Calu3 (cell line): ENCODE data around the gene ACP7. TPM values are rescaled to one million over a fixed set of nuclear protein-coding genes. Genes with fewer than 3 reads are reported as not detected.

Source experiments
- BruUV-seq: library from RNA; stranded (reverse); fragments of 400-500 nt; replicated peaks from 2 replicates; lab custom pipeline; 2021; lab: Mats Ljungman, UMichigan
- CTCF ChIA-PET: fragments of 300-600 bp; sonication (Branson Sonifier 250); formaldehyde crosslinking; loops from one replicate; lab custom pipeline; 2022; ENCODE audit warnings: antibody characterized with exemption; lab: Charles Lee
- DNase-seq: peaks from one replicate; pipeline ENCODE4 v3.0.0; 2022
- H3K27ac Mint-ChIP-seq: one replicate; pipeline ENCODE4 v1.8.0; 2022; ENCODE audit warnings: mixed read lengths; ENCODE audit not compliant: unreplicated experiment
- H3K27me3 Mint-ChIP-seq: one replicate; pipeline ENCODE4 v1.8.0; 2022; ENCODE audit warnings: mixed read lengths; ENCODE audit not compliant: unreplicated experiment
- H3K36me3 Mint-ChIP-seq: one replicate; pipeline ENCODE4 v1.8.0; 2022; ENCODE audit warnings: mild to moderate bottlenecking, moderate library complexity, mixed read lengths; ENCODE audit not compliant: insufficient read depth, unreplicated experiment
- H3K4me1 Mint-ChIP-seq: one replicate; pipeline ENCODE4 v1.8.0; 2022; ENCODE audit warnings: mild to moderate bottlenecking, low read depth, mixed read lengths; ENCODE audit not compliant: unreplicated experiment
- H3K4me3 Mint-ChIP-seq: one replicate; pipeline ENCODE4 v1.8.0; 2022; ENCODE audit warnings: mild to moderate bottlenecking, low read depth, moderate library complexity, mixed read lengths; ENCODE audit not compliant: unreplicated experiment
- H3K9me3 Mint-ChIP-seq: one replicate; pipeline ENCODE4 v1.8.0; 2022; ENCODE audit warnings: low read depth, mixed read lengths; ENCODE audit not compliant: unreplicated experiment
- CTCF ChIP-seq: fragments of 200-600 bp; IDR thresholded peaks from one replicate; pipeline ENCODE4 v1.8.0; 2022; ENCODE audit warnings: antibody characterized with exemption; ENCODE audit not compliant: unreplicated experiment
- intact Hi-C: fragments of 100-400 bp; cut with micrococcal nuclease; formaldehyde crosslinking; loops from one replicate; pipeline ENCODE4 v1.10.0; 2022; ENCODE audit not compliant: unreplicated experiment
- total RNA-seq: library from RNA; stranded (reverse); gene quantifications from 2 replicates; pipeline ENCODE4 v1.2.3, GENCODE V29; 2022

Gene ACP7
- total RNA-seq, 1 experiment from 2014 or later, result 9.5 TPM

GRCh38 chr19:39130337-39131254 is 46.4 kb downstream of the ACP7 start:
- intact Hi-C loops, result no loop called here
- no TSS peak for BruUV-seq
- Mint-ChIP-seq H3K36me3 (peaks cover 37% of the 10 kb centered on the region), H3K27me3 (no peaks in the 10 kb centered on the region), H3K4me1 (peaks cover 69% of the 10 kb centered on the region), H3K27ac (no peak overlapping the region), H3K9me3 (no peaks in the 10 kb centered on the region), H3K4me3 (no peak overlapping the region)
- CTCF ChIA-PET, result no interaction called here
- no peak for TF ChIP-seq CTCF
- DNase-seq, result no peak

- H3K9me3 Mint-ChIP-seq, result no peaks in the 10 kb centered on the region
- H3K36me3 Mint-ChIP-seq, result peaks cover 37% of the 10 kb centered on the region
- no peak for DNase-seq
- no TSS peak for BruUV-seq
- no peak for TF ChIP-seq CTCF
- no peaks in the 10 kb centered on the region for H3K27me3 Mint-ChIP-seq
- intact Hi-C loops, result no loop called here
- no peak overlapping the region for H3K27ac Mint-ChIP-seq
- CTCF ChIA-PET, result no interaction called here
- H3K4me1 Mint-ChIP-seq, result peaks cover 76% of the 10 kb centered on the region
- H3K4me3 Mint-ChIP-seq, result no peak overlapping the region
Measured at GRCh38 chr19:39131255-39131755, 47.1 kb downstream of the ACP7 start.

- no TSS peak for BruUV-seq
- TF ChIP-seq CTCF, result no peak
- intact Hi-C loops, result no loop called here
- Mint-ChIP-seq H3K4me3 (no peak overlapping the region), H3K27me3 (no peaks in the 10 kb centered on the region), H3K4me1 (peaks cover 75% of the 10 kb centered on the region), H3K36me3 (peaks cover 28% of the 10 kb centered on the region), H3K9me3 (no peaks in the 10 kb centered on the region), H3K27ac (no peak overlapping the region)
- DNase-seq, result no peak
- CTCF ChIA-PET, result interaction anchor here (0.5 to 1.9 kb wide), 4 partner anchors 10 to 17 kb away, joined by 3 to 6 read pairs (median 4); no protein-coding TSS in a partner anchor
Measured at GRCh38 chr19:39132344-39132969, 48.3 kb downstream of the ACP7 start.

- no peak for DNase-seq
- peaks cover 23% of the 10 kb centered on the region for H3K36me3 Mint-ChIP-seq
- no peaks in the 10 kb centered on the region for H3K27me3 Mint-ChIP-seq
- intact Hi-C loops, result no loop called here
- TF ChIP-seq CTCF, result no peak
- BruUV-seq, result no TSS peak
- CTCF ChIA-PET, result interaction anchor here (0.7 to 1.9 kb wide), 4 partner anchors 11 to 309 kb away, joined by 3 to 6 read pairs (median 4); no protein-coding TSS in a partner anchor
- peak overlapping the region; percentile 7 for H3K27ac Mint-ChIP-seq
- no peak overlapping the region for H3K4me3 Mint-ChIP-seq
- peaks cover 72% of the 10 kb centered on the region for H3K4me1 Mint-ChIP-seq
- H3K9me3 Mint-ChIP-seq, result no peaks in the 10 kb centered on the region
Measured at GRCh38 chr19:39133431-39134270, 49.5 kb downstream of the ACP7 start.
